Adrenal gland (tissue), 12 donors: ENCODE data around the gene ATP9B. TPM values are rescaled to one million over a fixed set of nuclear protein-coding genes. Genes with fewer than 3 reads are reported as not detected.

ENCODE experiments used
- DNase-seq, 7 donors: peaks; one replicate each; pipeline ENCODE4 v3.0.0-alpha.2; 2019 to 2020
- H3K27ac ChIP-seq, 5 donors: fragments of 200-600 bp; sonication (generic) in 4 of 5; 1 replicate in 3 of 5; 2 replicates in 2 of 5; pipeline versions ENCODE4 v1.5.1 to v1.8.0; 2016 to 2020; ENCODE audit warnings: mild to moderate bottlenecking in 1 of 5
- H3K27me3 ChIP-seq: fragments of 200-600 bp; 2 replicates; pipeline ENCODE4 v1.8.0; 2021
- H3K36me3 ChIP-seq, 2 donors: fragments of 200-600 bp; replicated peaks in 1 of 2; 1 replicate in 1 of 2; 2 replicates in 1 of 2; pipeline versions ENCODE4 v1.5.1 to v1.8.0; 2018 to 2022
- H3K4me1 ChIP-seq, 2 donors: fragments of 200-600 bp; replicated peaks in 1 of 2; 1 replicate in 1 of 2; 2 replicates in 1 of 2; pipeline versions ENCODE4 v1.5.1 to v1.8.0; 2018 to 2021
- H3K4me3 ChIP-seq, 4 donors: fragments of 200-600 bp; sonication (generic) in 3 of 4; one replicate each; pipeline ENCODE4 v1.5.1; 2016 to 2018
- H3K9me3 ChIP-seq, 3 donors: fragments of 200-600 bp; sonication (generic) in 1 of 3; replicated peaks in 1 of 3; 1 replicate in 2 of 3; 2 replicates in 1 of 3; pipeline versions ENCODE4 v1.5.1 to v1.8.0; 2016 to 2021
- POLR2A ChIP-seq, 2 donors: fragments of 450-650 bp; IDR thresholded peaks; one replicate each; pipeline ENCODE4 v1.6.1; 2017; ENCODE audit warnings: antibody characterized with exemption in 2 of 2, mild to moderate bottlenecking in 2 of 2, moderate library complexity in 1 of 2
- WGBS, 4 donors: extraction: QIAGEN DNeasy Blood & Tissue Kit in 2 of 4; methylation state at CpG; one replicate each; pipeline versions ENCODE4 v1.1.5 to v1.1.7; 2013 to 2017; 5-methylcytosine and 5-hydroxymethylcytosine counted together
- intact Hi-C, 2 donors: fragments of 100-400 bp; cut with DNase I; formaldehyde crosslinking; loops; one replicate each; pipeline versions ENCODE4 v1.14.1 to v1.15.0; 2022 to 2023
- polyA plus RNA-seq, 3 donors: library from polyadenylated mRNA; stranded (reverse); fragments of 200-250 nt in 2 of 3; fragments of 350-450 nt in 1 of 3; fragmentation: Illumina TruSeq in 1 of 3; extraction: RNeasy Lipid Tissue Mini Kit (QIAGEN cat#74804) in 1 of 3; gene quantifications; one replicate each; pipeline ENCODE4 v1.2.3, GENCODE V29; 2013 to 2014
- total RNA-seq, 9 donors: library from RNA; depleted of rRNA in 4 of 9; stranded (reverse); fragments of >200 nt in 4 of 9; fragments of 120-200 nt in 1 of 9; fragmentation: NEBNext Ultra II Directional in 1 of 9; extraction: Animal tissue kit (Norgen Biotek cat#: 25700) in 1 of 9; gene quantifications; one replicate each; pipeline versions ENCODE4 v1.1.0 to v1.2.4, GENCODE V29; 2013 to 2023
- TF ChIP-seq, protein P1 (sequence below), 6 experiments: fragments of 450-650 bp in 4 of 6; fragments of 200-600 bp in 2 of 6; sonication (generic) in 1 of 6; IDR thresholded peaks; 1 replicate in 5 of 6; 2 replicates in 1 of 6; pipeline versions ENCODE4 v1.5.1 to v1.8.0; 2016 to 2021; ENCODE audit warnings: antibody characterized with exemption in 6 of 6, mild to moderate bottlenecking in 2 of 6, moderate library complexity in 1 of 6
- donor health status: healthy with polysubstance abuse.
- donor health status: Bipolar disorder and iron deficiency.
- donor health status: DM: yes; HTN: yes; CAD: no.
- donor health status: DM: no; HTN: no; CAD: no.
- donor health status: DM: no; HTN: no; CAD: no.
- donor health status: DM: yes; HTN: yes; CAD: no.

ATP9B gene
- total and polyA plus RNA-seq, 12 donors = 16.3 to 36.0 (median 27.7) TPM

- peak; percentile 81 to 90 (median 85) for DNase-seq
- intact Hi-C loops = no loop called here
- TF ChIP-seq, protein P1, sequence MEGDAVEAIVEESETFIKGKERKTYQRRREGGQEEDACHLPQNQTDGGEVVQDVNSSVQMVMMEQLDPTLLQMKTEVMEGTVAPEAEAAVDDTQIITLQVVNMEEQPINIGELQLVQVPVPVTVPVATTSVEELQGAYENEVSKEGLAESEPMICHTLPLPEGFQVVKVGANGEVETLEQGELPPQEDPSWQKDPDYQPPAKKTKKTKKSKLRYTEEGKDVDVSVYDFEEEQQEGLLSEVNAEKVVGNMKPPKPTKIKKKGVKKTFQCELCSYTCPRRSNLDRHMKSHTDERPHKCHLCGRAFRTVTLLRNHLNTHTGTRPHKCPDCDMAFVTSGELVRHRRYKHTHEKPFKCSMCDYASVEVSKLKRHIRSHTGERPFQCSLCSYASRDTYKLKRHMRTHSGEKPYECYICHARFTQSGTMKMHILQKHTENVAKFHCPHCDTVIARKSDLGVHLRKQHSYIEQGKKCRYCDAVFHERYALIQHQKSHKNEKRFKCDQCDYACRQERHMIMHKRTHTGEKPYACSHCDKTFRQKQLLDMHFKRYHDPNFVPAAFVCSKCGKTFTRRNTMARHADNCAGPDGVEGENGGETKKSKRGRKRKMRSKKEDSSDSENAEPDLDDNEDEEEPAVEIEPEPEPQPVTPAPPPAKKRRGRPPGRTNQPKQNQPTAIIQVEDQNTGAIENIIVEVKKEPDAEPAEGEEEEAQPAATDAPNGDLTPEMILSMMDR (IDR thresholded peaks at IDR 0.05) = no peak
- TF ChIP-seq POLR2A (IDR thresholded peaks at IDR 0.05) = peak in 1 of 2 donors; percentile 8
- H3K36me3 ChIP-seq = no peaks in the 10 kb centered on the region
- peaks cover 4 to 29% of the 10 kb centered on the region in 2 donors for H3K4me1 ChIP-seq
- WGBS, 4 donors = 1% methylated on average over 44 to 79 of the region's 83 CpGs
- peak overlapping the region in 3 of 4 donors; percentile 8 to 62 (median 30) for H3K4me3 ChIP-seq
- H3K27ac ChIP-seq = peak overlapping the region in 4 of 5 donors; percentile 37 to 82 (median 70)
- H3K27me3 ChIP-seq = peaks cover 2% of the 10 kb centered on the region
- H3K9me3 ChIP-seq = no peaks in the 10 kb centered on the region
Observed at GRCh38 chr18:79393635-79394533, 324.7 kb downstream of the ATP9B start.

GRCh38 chr18:79394534-79395307 lies 325.5 kb downstream of the ATP9B start:
- intact Hi-C loops = no loop called here
- H3K36me3 ChIP-seq = no peaks in the 10 kb centered on the region
- peaks cover 8 to 37% of the 10 kb centered on the region in 2 donors for H3K4me1 ChIP-seq
- no peaks in the 10 kb centered on the region for H3K27me3 ChIP-seq
- WGBS, 4 donors = 0 to 3% (median 2%) methylated on average over 7 to 67 of the region's 67 CpGs
- TF ChIP-seq, protein P1 (IDR thresholded peaks at IDR 0.05) = no peak
- no peak for TF ChIP-seq POLR2A (IDR thresholded peaks at IDR 0.05)
- peak overlapping the region in 3 of 5 donors; percentile 60 to 82 (median 79) for H3K27ac ChIP-seq
- H3K9me3 ChIP-seq = no peaks in the 10 kb centered on the region
- peak overlapping the region in 2 of 4 donors; percentile 30 to 62 for H3K4me3 ChIP-seq
- peak in 1 of 7 donors; percentile 18 for DNase-seq

DNA sequence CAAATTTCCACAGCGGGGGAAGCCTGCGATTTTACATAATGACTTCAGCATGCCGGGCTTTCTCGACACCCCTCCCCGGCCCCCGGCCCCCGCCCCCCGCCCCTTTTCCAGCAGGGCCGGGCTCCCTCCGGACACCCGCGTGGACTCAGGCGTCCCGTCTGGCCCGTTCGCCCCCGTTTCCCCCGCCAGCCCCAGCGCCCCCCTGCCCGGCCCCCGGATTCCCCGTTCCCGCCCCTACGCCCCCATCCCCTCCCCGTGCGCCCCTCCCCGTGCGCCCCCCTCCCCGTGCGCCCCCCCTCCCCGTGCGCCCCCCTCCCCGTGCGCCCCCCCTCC lies 326.1 kb downstream of the ATP9B start:
- TF ChIP-seq POLR2A (IDR thresholded peaks at IDR 0.05) = no peak
- TF ChIP-seq, protein P1 (IDR thresholded peaks at IDR 0.05) = no peak

More for the DNA sequence above, 326.1 kb downstream of the ATP9B start:
- Histone ChIP-seq H3K27me3 (no peaks in the 10 kb centered on the region), H3K4me3 (peak overlapping the region in 1 of 4 donors; percentile 62), H3K9me3 (no peaks in the 10 kb centered on the region), H3K4me1 (peaks cover 10 to 38% of the 10 kb centered on the region in 2 donors), H3K27ac (peak overlapping the region in 1 of 5 donors; percentile 82), H3K36me3 (no peaks in the 10 kb centered on the region)
- intact Hi-C loops = no loop called here
- 0 to 4% (median 3%) methylated on average over 5 to 26 of the region's 34 CpGs for WGBS, 4 donors
- no peak for DNase-seq
